Left cardiac atrium (tissue), 4 donors: ENCODE data around the gene BCL2L13. TPM values are rescaled to one million over a fixed set of nuclear protein-coding genes. Genes with fewer than 3 reads are reported as not detected.
"Not testable (repeated sequence)": the region's sequence is repeated elsewhere in the genome, so short reads cannot be mapped to it uniquely, and the experiment has no call there.

Experiments
- ATAC-seq, 2 donors: fragments of 200-7000 bp; cut with Tn5 transposase; one replicate each; pipeline ENCODE4 v1.9.1; 2020; ENCODE audit warnings: mild to moderate bottlenecking in 2 of 2, moderate library complexity in 2 of 2
- DNase-seq: peaks from one replicate; pipeline ENCODE4 v3.0.0-alpha.2; 2020
- intact Hi-C, 2 donors: fragments of 100-400 bp; cut with DNase I; formaldehyde crosslinking; loops; one replicate each; pipeline versions ENCODE4 v1.14.1 to v1.15.1; 2022 to 2023
- total RNA-seq, 2 donors: library from RNA; stranded (reverse); fragmentation: NEBNext Ultra II Directional; extraction: Animal tissue kit (Norgen Biotek cat#: 25700); gene quantifications; one replicate each; pipeline ENCODE4 v1.2.1, GENCODE V29; 2021
- donor health status: DM: no; HTN: yes; CAD: no.
- donor health status: DM: no; HTN: yes; CAD: no; lungs with severe emphysema.
- donor health status: DM: yes; HTN: yes; CAD: no.
- donor health status: Dilated cardiomyopathy.

The BCL2L13 gene
- total RNA-seq, 2 donors from 2014 or later, result 51.2 to 59.7 TPM

DNA sequence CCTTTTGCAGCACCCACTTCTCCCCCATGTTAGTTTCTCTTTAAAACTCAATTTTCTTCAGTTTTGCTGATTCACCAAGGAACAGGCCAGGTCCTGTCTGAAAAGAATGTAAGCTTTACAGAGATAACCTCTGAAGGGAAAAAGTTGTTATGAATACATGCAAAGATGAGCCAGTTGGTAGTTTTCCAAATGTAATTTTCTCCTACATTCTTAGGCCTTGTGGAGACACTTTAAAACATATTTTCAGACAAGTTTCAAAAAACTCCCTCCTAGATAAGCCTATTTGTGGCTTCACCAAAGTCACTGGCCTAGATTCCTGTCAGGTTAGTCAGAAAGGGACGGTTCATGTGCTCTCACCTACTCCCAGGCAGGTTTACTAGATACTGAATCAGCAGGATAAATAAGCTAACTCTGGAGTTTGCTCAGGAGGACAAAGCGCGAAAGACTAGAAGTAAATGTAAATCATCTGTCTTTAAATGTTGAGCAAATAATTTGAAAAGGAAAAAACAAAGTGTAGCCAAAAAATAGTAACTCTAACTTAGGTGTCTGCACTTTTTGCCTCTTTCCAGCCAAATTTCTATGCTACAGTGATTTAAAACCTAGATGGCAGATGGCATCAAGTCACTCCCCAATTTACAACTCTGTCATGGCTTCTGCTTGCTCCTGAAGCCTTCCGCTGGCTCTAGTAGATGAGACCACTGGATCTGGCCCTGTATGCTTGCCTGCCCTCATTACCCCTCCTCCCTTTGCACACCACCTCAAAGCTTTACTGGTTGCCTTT, 5.2 kb upstream of the BCL2L13 start:
- DNase-seq, result no peak
- peak in 1 of 2 donors; percentile 20 for ATAC-seq
- intact Hi-C loops, result no loop called here

DNA sequence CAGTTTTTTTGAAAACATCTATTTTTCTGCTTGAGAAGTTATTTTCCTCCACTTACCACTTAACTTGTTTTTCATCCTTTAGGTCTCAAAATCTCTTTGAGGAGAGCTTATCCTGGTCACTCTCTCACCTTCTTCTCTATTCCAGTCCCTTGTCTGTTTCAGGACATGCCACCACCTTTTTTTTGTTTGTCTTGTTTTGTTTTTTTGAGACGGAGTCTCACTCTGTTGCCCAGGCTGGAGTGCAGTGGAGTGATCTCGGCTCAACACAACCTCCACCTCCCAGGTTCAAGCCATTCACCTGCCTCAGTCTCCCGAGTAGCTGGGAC, 4.6 kb upstream of the BCL2L13 start:
- ATAC-seq (no peak), DNase-seq (no peak)
- intact Hi-C loops, result no loop called here

DNA sequence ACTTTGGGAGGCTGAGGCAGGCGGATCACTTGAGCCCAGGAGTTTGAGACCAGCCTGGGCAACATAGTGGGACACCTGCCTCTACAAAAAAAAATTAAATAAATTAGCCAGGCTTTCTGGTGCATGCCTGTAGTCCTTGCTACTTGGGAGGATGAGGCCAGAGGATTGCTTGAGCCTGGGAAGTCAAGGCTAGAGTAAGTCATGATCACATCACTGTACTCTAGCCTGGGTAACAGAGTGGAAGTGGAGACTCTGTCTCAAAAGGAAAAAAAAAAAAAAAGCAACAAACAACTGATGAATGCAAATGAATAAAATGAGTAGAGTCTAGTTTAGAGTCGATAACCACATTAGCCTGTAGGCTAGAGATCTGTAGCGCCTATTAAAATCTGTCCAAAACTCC, 3.9 kb upstream of the BCL2L13 start:
- intact Hi-C loops, result loop anchor here in 1 of 2 donors (5.0 kb wide), 1 partner anchor 67 kb away; no protein-coding TSS in a partner anchor
- no peak for DNase-seq

DNA sequence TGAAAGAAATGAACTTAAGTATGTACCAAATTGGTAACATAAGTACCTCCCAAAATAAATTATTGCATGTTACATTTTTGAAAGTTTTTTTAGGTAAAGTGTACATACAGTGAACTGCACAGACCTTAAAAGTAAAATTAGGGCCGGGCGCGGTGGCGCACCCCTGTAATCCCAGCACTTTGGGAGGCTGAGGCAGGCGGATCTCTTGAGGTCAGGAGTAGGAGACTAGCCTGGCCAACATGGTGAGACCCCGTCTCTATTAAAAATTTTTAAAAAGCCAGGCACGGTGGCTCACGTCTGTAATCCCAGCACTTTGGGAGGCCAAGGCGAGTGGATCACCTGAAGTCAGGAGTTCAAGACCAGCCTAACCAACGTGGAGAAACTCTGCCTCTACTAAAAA, 1.7 kb upstream of the BCL2L13 start:
- ATAC-seq, DNase-seq: not testable (repeated sequence)
- intact Hi-C loops, result loop anchor here in 1 of 2 donors (5.0 kb wide), 1 partner anchor 70 kb away; no protein-coding TSS in a partner anchor

More for the DNA sequence above, 3.9 kb upstream of the BCL2L13 start:
- ATAC-seq, result no peak

DNA sequence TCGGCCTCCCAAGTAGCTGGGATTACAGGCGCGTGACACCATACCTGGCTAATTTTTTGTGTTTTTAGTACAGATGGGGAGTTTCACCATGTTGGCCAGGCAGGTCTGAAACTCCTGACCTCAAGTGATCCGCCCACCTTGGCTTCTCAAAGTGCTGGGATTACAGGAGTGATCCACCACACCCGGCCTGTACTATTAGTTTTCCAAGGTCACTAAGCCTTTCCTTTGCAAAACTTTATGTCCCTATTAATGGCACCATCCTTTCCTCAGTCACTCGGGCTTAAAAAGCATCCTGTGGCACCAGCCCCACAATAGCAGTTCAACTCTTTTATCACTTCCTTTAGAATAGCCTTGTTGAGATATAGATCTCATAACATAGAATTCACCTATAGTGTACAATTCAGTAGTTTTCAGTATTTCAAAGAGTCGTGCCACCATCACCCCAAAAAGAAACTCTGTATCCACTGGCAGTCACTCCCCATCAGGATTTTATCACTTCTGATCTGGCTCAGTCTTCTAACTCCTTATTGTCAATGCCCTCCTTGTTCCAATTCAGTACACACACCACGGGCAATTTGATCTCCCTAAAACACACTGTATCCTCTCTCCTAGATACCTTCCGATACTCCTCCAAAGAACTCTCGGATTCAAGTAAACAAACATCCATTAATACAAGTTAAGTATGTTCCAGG, 921 bp upstream of the BCL2L13 start:
- intact Hi-C loops, result loop anchor here in 1 of 2 donors (5.0 kb wide), 1 partner anchor 70 kb away; no protein-coding TSS in a partner anchor
- no peak for ATAC-seq
- DNase-seq, result no peak

DNA sequence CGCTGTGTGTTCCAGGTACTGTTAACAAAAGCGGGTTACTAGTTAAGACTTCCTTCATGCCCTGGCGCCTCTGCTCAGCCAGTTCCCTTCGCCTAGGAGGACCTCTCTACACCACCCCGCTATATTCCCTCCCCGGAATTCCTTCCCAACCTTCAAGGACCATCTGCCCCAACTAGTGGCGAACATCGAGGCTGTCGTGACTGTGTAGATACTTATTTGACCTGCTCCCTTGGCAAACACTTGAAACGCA, 450 bp upstream of the BCL2L13 start:
- ATAC-seq, result peak; percentile 39 to 44
- peak; percentile 35 for DNase-seq
- intact Hi-C loops, result loop anchor here in 1 of 2 donors (5.0 kb wide), 1 partner anchor 71 kb away; no protein-coding TSS in a partner anchor

DNA sequence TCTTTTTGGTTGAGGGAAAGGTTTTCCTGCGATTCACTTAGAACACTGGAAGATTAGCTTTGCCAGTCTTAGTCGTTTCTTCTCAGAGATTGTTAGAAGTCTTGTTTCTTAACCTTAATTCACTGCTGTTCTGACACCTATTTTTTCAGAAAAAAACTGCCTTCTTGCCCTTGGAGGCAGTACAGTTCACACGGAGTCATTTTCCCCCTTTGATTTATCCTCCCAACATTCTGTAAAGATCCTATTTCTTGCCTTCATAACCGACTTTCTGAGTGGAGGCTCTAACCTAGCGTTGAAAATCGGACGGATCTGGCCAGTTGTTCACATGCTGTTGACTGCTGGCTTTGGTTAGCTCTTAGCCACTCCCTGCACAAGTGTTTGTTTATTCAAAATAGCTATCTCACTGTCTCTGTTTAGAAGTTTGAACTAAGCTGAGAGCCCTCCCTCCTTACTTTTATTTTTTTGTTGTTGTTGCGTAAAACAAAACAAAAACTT, 737 bp downstream of the BCL2L13 start:
- intact Hi-C loops, result loop anchor here in 1 of 2 donors (5.0 kb wide), 1 partner anchor 72 kb away; no protein-coding TSS in a partner anchor
- ATAC-seq (peak; percentile 33 to 59), DNase-seq (no peak)

DNA sequence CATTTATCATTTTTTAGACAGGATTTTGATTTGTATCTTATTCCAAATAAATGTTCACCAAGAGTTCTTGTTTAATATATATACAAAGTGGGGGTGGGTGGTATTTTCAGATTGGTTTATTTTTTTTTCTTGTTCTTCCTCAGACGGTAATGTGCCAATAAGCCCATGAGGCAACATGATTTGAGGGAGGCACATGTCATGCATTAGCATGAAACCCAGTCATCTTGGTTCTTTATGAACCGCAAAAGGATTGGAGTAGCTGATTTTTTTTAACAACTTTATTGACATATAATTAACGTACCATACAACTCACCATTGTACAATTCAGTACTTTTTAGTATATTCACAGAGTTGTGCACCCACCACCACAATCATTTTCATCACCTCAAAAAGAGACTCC, 2.7 kb downstream of the BCL2L13 start:
- intact Hi-C loops, result no loop called here
- DNase-seq (no peak), ATAC-seq (no peak)

DNA sequence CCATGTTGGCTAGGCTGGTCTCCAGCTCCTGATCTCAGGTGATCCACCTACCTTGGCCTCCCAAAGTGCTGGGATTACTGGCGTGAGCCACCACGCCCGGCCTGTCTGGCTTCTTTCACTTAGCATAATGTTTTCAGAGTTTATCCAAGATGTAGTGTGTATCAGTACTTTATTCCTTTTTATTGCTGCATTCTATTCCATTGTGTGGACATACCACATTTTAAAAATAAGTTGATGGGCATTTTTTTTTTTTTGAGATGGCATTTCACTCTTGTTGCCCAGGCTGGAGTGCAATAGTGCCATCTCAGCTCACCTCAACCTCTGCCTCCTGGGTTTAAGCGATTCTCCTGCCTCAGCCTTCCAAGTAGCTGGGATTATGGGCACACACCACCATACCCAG, 3.8 kb downstream of the BCL2L13 start:
- intact Hi-C loops, ATAC-seq: not testable (repeated sequence)

DNA sequence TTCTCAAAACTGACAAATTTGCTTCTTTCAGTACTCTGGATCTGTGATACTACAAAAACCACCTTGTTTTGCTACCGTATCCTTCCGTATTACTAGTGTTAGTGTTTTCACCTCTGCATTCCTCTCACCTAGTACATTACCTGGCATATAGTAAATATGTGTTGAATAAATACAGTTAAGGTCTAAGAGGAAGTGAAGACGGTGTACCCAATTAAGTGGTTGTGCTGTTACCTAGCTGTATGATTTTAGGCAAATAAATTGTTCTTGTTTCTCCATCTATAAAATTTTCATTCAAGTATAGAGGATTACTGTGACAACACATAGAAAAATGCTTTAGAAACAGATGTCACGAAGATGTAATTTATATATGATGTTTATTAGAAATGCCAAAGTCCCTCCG, 8.9 kb downstream of the BCL2L13 start:
- intact Hi-C loops, result no loop called here
- DNase-seq (no peak), ATAC-seq (no peak)

More for the DNA sequence above, 3.8 kb downstream of the BCL2L13 start:
- not testable (repeated sequence) for DNase-seq

DNA sequence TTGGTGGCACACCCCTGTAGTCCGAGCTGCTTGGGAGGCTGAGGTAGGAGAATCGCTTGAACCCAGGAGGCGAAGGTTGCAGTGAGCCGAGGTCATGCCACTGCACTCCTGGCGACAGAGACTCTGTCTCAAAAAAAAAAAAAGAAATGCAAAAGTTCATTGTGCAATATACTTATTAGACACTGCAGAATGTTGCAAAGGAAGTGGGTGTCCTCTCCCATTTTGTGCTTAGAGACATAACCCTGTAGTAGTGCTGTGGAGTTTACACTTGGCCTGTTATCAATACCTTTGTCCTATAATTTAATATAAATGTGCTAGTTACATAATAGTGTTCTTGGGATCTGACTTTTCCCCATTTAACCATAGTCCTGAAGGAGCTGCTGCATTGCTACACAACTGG, 9.4 kb downstream of the BCL2L13 start:
- intact Hi-C loops, result no loop called here
- peak in 1 of 2 donors; percentile 53 for ATAC-seq
- no peak for DNase-seq

DNA sequence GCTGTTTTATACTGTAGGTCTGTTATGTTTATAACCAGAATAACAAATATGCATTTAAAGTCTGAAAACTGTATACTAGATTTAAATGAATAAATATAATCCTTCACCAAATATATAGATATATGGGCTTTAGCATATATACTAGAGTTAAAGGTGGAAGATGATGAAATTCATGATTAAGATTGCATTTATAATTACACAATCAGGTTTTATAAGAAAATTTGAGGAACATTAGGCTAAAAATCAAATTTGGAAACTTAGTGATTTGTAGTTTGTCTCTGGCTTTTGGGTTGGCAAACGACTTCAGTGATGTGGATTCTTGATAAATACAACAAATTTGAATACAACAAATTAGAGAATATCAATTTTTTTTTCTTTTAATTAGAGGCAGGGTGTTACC, 10.0 kb downstream of the BCL2L13 start:
- intact Hi-C loops, result no loop called here
- no peak for ATAC-seq
- no peak for DNase-seq

DNA sequence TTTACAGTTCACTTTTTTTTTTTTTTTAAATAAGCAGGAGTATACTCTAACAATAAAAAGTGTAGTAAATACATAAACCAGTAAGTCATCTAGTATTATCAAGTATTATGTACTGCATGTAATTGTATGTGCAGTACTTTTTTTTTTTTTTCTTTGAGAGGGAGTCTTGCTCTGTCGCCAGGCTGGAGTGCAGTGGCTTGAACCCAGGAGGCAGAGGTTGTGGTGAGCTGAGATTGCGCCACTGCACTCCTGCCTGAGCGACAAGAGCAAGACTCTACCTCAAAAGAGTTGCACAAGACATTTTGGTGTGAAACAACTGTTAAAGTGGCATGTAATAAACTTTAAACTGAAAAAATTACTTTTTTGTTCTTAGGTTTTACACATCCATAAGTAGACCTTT, 16.7 kb downstream of the BCL2L13 start:
- intact Hi-C loops, result no loop called here
- DNase-seq (no peak), ATAC-seq (no peak)

DNA sequence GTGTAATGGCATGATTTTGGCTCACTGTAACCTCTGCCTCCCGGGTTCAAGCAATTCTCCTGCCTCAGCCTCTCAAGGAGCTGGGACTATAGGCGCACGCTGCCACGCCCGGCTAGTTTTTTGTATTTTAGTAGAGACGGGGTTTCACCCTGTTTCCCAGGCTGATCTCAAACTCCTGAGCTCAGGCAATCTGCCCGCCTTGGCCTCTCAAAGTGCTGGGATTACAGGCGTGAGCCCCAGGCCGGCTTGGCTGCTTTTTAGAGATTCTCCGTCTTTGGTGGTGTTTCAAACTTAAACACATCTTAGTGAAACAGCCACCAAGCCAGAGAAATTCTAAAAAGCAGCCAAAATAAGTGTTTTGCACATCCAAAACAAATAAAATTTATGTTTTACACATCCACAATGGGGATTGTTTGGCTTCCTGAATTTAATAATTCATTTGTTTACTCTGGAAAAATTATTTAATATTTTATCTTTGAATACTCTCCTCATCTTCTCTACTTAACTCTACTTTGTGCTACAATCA, 18.4 kb downstream of the BCL2L13 start:
- intact Hi-C loops, result no loop called here
- DNase-seq (no peak), ATAC-seq (no peak)

DNA sequence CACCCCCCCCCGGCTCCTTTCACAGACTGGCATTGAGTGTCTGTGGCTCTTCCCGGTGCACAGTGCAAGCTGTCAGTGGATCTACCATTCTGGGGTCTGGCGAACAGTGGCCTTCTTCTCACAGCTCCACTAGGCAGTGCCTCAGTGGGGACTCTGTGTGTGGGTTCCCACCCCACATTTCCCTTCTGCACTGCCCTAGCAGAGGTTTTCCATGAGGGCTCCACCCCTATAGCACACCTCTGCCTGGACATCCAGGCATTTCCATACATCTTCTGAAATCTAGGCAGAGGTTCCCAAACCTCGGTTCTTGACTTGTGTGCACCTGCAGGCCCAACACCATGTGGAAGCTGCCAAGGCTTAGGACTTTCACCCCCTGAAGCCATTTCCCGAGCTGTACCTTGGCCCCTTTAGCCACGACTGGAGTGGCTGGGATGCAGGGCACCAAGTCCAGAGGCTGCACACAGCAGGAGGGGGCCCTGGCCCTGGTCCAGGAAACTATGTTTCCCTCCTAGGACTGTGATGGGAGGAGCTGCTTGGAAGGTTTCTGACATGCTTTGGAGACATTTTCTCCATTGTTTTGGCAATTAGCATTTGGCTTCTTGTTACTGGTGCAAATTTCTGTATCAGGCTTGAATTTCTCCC, 26.0 kb downstream of the BCL2L13 start:
- DNase-seq (no peak), ATAC-seq (no peak)
- intact Hi-C loops, result no loop called here

DNA sequence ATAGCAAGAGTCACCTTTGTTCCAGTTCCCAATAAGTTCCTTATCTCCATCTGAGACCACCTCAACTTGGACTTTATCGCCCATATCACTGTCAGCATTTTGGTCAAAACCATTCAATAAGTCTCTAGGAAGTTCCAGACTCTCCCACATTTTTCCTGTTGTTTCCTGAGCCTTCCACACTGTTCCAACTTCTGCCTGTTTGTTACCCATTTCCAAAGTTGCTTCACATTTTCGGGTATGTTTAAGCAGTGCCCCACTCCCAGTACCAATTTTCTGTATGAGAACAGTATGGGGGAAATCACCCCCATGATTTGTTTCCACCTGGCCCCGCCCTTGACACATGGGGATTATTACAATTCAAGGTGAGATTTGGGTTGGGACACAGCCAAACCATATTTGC, 26.7 kb downstream of the BCL2L13 start:
- intact Hi-C loops, result no loop called here
- ATAC-seq (no peak), DNase-seq (no peak)

DNA sequence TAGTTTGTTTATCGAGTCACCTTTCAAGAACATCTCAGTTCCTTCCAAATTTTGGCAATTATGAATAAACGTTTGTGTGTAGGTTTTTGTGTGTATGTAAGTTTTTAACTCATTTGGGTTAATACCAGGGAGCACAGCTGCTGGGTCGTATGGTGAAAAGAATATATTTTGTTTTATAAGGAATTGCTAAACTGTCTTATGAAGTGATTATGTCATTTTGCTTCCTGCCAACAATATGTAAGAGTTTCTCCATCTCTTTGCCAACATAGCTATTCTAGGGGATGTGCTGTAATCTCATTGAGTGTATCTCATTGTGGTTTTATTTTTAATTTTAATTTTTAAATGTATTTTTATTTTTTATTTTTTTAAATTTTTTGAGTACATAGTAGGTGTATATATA, 27.3 kb downstream of the BCL2L13 start:
- ATAC-seq, result no peak
- no peak for DNase-seq
- intact Hi-C loops, result no loop called here

DNA sequence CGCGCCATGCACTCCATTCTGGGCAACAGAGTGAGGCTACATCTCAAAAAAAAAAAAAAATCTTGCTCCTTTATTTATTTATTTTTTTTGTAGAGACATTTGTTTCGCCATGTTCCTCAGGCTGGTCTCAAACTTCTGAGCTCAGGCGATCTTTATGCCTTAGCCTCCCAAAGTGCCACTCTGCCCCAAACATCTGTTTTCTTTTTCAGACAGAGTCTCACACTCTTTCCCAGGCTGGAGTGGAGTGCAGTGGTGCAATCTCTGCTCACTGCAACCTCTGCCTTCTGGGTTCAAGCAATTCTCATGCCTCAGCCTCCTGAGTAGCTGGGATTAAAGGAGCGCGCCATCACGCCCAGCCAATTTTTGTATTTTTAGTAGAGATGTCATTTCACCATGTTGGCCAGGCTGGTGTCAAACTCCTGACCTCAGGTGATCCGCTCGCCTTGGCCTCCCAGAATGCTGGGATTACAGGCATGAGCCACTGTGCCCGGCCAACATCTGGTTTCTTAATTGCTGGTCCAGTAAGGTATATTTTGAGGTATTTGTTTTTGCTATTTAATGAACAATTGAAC, 33.0 kb downstream of the BCL2L13 start:
- intact Hi-C loops, ATAC-seq, DNase-seq: not testable (repeated sequence)

DNA sequence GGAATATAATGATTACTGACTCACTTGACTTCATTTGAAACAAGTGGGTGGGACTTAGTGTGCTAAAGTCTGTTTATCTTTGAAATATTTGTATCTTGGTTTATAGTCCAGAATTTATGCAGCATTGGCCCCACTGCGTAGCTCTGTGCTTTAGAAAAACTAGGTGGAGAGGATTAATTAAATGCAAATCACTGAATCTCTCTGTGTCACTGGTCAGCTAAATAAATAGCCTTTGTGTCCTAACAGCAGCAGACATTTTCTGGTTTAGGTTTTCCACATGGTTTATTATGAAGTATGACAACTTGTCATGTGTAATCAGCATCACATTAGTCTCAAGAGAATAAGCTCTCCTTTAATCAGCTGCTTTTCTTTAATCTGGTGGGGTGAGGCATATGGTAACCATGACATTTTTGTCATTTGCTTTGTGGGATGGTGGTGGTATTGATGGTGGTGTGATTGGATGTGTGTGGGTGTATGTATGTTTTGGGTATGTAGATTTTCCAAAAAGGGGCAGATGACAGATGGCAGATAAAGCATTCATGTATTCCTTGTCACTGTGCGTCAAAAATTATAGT, 33.9 kb downstream of the BCL2L13 start:
- DNase-seq (no peak), ATAC-seq (no peak)
- intact Hi-C loops, result no loop called here
